WTC11 (cell line): Measurements from ENCODE around the gene C17orf58. TPM values are rescaled to one million over a fixed set of nuclear protein-coding genes. Genes with fewer than 3 reads are reported as not detected.
"Not testable (repeated sequence)": the region's sequence is repeated elsewhere in the genome, so short reads cannot be mapped to it uniquely, and the experiment has no call there.

Experiments used
- ATAC-seq: fragments of 200-7000 bp; cut with Tn5 transposase; 2 replicates; pipeline ENCODE4 v1.10.0; 2021; ENCODE audit warnings: mild to moderate bottlenecking, moderate library complexity
- Bru-seq: library from RNA; stranded (reverse); fragments of 400-500 nt; gene quantifications from one replicate; lab custom pipeline; 2021; lab: Mats Ljungman, UMichigan
- CTCF ChIA-PET: fragments of 300-600 bp; sonication (Branson Sonifier 250); formaldehyde crosslinking; loops from one replicate; lab custom pipeline; 2021; ENCODE audit warnings: antibody characterized with exemption; lab: Charles Lee
- POLR2A ChIA-PET: fragments of 350-600 bp; sonication (Branson Sonifier 250); formaldehyde crosslinking; loops from one replicate; lab custom pipeline; 2021; ENCODE audit warnings: antibody characterized with exemption; lab: Charles Lee
- DNase-seq: peaks from one replicate; pipeline ENCODE4 v3.0.0; 2021; ENCODE audit warnings: low spot score
- H3K27ac Mint-ChIP-seq: 2 replicates; pipeline ENCODE4 v1.8.0; 2021; ENCODE audit warnings: mixed read lengths
- H3K27me3 Mint-ChIP-seq: 2 replicates; pipeline ENCODE4 v1.8.0; 2021; ENCODE audit warnings: low read depth, mild to moderate bottlenecking, moderate library complexity, mixed read lengths
- H3K36me3 Mint-ChIP-seq: 2 replicates; pipeline ENCODE4 v1.8.0; 2021; ENCODE audit warnings: mixed read lengths
- H3K4me1 Mint-ChIP-seq: 2 replicates; pipeline ENCODE4 v1.8.0; 2022; ENCODE audit warnings: mixed read lengths
- H3K4me3 Mint-ChIP-seq: 2 replicates; pipeline ENCODE4 v1.8.0; 2021; ENCODE audit warnings: mild to moderate bottlenecking, moderate library complexity, mixed read lengths
- H3K9me3 Mint-ChIP-seq: 2 replicates; pipeline ENCODE4 v1.8.0; 2021; ENCODE audit warnings: mixed read lengths
- ATF1 ChIP-seq: sonication (generic); formaldehyde crosslinking; IDR thresholded peaks from 2 replicates; pipeline ENCODE4 v1.8.1; 2023; ENCODE audit warnings: mild to moderate bottlenecking, moderate library complexity, missing genetic modification reagents
- EMX1 ChIP-seq: fragments of 250-450 bp; sonication (Bioruptor Pico); IDR thresholded peaks from 2 replicates; pipeline ENCODE4 v1.8.0; 2021; ENCODE audit warnings: mild to moderate bottlenecking
- FOXJ3 ChIP-seq: sonication (generic); formaldehyde crosslinking; IDR thresholded peaks from 2 replicates; pipeline ENCODE4 v1.9.0; 2021; ENCODE audit warnings: missing genetic modification reagents, mild to moderate bottlenecking, borderline replicate concordance
- JUN ChIP-seq: sonication (generic); formaldehyde crosslinking; IDR thresholded peaks from 2 replicates; pipeline ENCODE4 v1.8.0; 2023; ENCODE audit warnings: mild to moderate bottlenecking, missing genetic modification reagents
- NFE2L1 ChIP-seq: sonication (generic); formaldehyde crosslinking; IDR thresholded peaks from 2 replicates; pipeline ENCODE4 v1.8.1; 2023; ENCODE audit warnings: missing genetic modification reagents
- SMAD3 ChIP-seq: sonication (generic); formaldehyde crosslinking; IDR thresholded peaks from 2 replicates; pipeline ENCODE4 v1.8.0; 2022; ENCODE audit warnings: missing genetic modification reagents, mild to moderate bottlenecking, borderline replicate concordance
- TCF7 ChIP-seq: sonication (generic); formaldehyde crosslinking; IDR thresholded peaks from 2 replicates; pipeline ENCODE4 v1.8.0; 2022; ENCODE audit warnings: mild to moderate bottlenecking, low read depth, missing genetic modification reagents, moderate library complexity
- ZBTB21 ChIP-seq: sonication (generic); formaldehyde crosslinking; IDR thresholded peaks from 2 replicates; pipeline ENCODE4 v1.8.1; 2023; ENCODE audit warnings: mild to moderate bottlenecking, missing genetic modification reagents, borderline replicate concordance
- ZNF671 ChIP-seq: fragments of 250-450 bp; sonication (Bioruptor Pico); IDR thresholded peaks from 2 replicates; pipeline ENCODE4 v1.8.0; 2021; ENCODE audit warnings: mild to moderate bottlenecking
- long read RNA-seq, 3 experiments: library from RNA in 1 of 3; library from capped mRNA in 1 of 3; library from polyadenylated mRNA in 1 of 3; unstranded in 2 of 3; stranded (forward) in 1 of 3; transcript quantifications; one replicate each; pipeline ENCODE4 v2.0.0, GENCODE V29; 2021
- total RNA-seq: library from RNA; stranded (reverse); gene quantifications from 3 replicates; pipeline ENCODE4 v1.2.3, GENCODE V29; 2021
- TF ChIP-seq, protein P1 (sequence below): sonication (generic); formaldehyde crosslinking; IDR thresholded peaks from 2 replicates; pipeline ENCODE4 v1.8.0; 2022; ENCODE audit warnings: mild to moderate bottlenecking, missing genetic modification reagents
- TF ChIP-seq, protein P2 (sequence below): fragments of 200-600 bp; IDR thresholded peaks from 2 replicates; pipeline ENCODE4 v1.8.0; 2022; ENCODE audit warnings: antibody characterized with exemption
- TF ChIP-seq, protein P3 (sequence below): sonication (generic); formaldehyde crosslinking; IDR thresholded peaks from 2 replicates; pipeline ENCODE4 v1.8.1; 2023; ENCODE audit warnings: mild to moderate bottlenecking, moderate library complexity, missing genetic modification reagents
- TF ChIP-seq, protein P4 (sequence below): sonication (generic); formaldehyde crosslinking; IDR thresholded peaks from 2 replicates; pipeline ENCODE4 v1.8.1; 2022; ENCODE audit warnings: missing genetic modification reagents, borderline replicate concordance
- TF ChIP-seq, protein P5 (sequence below): sonication (generic); formaldehyde crosslinking; IDR thresholded peaks from 2 replicates; pipeline ENCODE4 v1.8.0; 2023; ENCODE audit warnings: missing genetic modification reagents

The C17orf58 gene
- total RNA-seq (27.4 to 29.5 TPM (median 28.2 TPM) in 3 replicates), Bru-seq, nascent RNA (percentile 81 among the genes with signal in this experiment)
- long read RNA-seq, experiment 1, transcript C17orf58-203 (2 exons, 1,654 nt): minor isoform, 11 of 86 reads
- long read RNA-seq, experiment 1, transcript C17orf58-202 (3 exons, 1,082 nt): minor isoform, 22 of 86 reads
- long read RNA-seq, experiment 1, transcript C17orf58-204 (4 exons, 2,065 nt): major isoform, 26 of 86 reads
- long read RNA-seq, experiment 1, partial matches to known transcripts: 18 of 86 reads
- long read RNA-seq, experiment 1, other reads (novel, unspliced or antisense): 9 of 86 reads
- long read RNA-seq, experiment 2, transcript C17orf58-204 (4 exons, 2,065 nt): minor isoform, 9 of 68 reads
- long read RNA-seq, experiment 2, transcript C17orf58-203 (2 exons, 1,654 nt): minor isoform, 7 of 68 reads
- long read RNA-seq, experiment 2, transcript C17orf58-202 (3 exons, 1,082 nt): major isoform, 22 of 68 reads
- long read RNA-seq, experiment 2, partial matches to known transcripts: 22 of 68 reads
- long read RNA-seq, experiment 2, other reads (novel, unspliced or antisense): 7 of 68 reads
- long read RNA-seq, experiment 3, transcript C17orf58-202 (3 exons, 1,082 nt): major isoform, 18 of 23 reads
- long read RNA-seq, experiment 3, partial matches to known transcripts: 1 of 23 reads
- long read RNA-seq, experiment 3, other reads (novel, unspliced or antisense): 4 of 23 reads

DNA sequence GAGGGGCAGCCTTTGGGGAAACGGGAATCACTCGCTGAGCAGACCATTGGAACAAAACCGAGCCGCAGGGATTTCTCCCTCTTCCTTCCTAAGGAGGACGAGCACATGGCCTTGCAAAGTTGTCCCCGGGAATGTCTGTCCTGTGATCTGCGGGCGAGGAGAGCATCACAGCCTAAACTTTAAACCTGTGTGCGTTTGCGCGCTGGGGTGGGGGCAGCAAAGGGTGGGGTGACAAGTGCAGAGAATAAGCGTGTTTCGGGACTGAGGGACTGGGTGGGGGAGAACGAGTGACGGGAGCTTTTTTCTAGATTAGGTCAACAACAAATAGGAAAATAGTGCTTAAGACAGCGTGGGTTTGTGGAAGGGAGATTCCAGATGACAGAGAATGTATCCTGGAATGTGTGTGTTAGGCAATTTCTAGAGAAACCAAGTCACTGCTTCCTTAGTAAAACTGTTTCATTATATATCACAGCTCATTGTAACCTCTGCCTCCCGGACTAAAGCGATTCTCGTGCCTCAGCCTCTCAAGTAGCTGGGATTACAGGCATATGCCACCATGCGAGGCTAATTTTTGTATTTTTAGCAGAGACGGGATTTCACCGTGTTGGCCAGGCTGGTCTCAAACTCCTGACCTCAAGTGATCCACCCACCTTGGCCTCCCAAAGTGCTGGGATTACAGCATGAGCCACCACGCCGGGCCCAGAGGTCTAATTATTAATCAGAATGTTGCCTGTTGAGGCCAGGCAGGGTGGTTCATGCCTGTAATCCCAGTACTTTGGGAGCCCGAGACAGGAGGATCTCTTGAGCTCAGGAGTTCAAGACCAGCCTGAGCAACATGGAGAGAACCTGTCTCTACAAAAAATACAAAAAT lies at the start of gene C17orf58:
TSS of gene C17orf58 (minus strand) at position 169 of the 871 bp plus-strand sequence. CDS start 271 bp downstream, outside the sequence.
- not testable (repeated sequence) for H3K36me3 Mint-ChIP-seq, H3K9me3 Mint-ChIP-seq, H3K27ac Mint-ChIP-seq
- DNase-seq (peak; percentile 23), ATAC-seq (peak; percentile 7)
- peaks cover 27% of the 10 kb centered on the region for H3K27me3 Mint-ChIP-seq
- ChIA-PET POLR2A (interaction anchor here (0.6 to 1.1 kb wide), 2 partner anchors 15 to 31 kb away, joined by 3 read pairs; no protein-coding TSS in a partner anchor), CTCF (interaction anchor here (0.8 to 2.4 kb wide), 4 partner anchors 13 to 24 kb away, joined by 3 to 7 read pairs (median 4); no protein-coding TSS in a partner anchor)
- H3K4me3 Mint-ChIP-seq: peak within 1 kb of the TSS; percentile 80
- H3K4me1 Mint-ChIP-seq: peaks cover 24% of the 10 kb centered on the region
- TF ChIP-seq, protein P1, sequence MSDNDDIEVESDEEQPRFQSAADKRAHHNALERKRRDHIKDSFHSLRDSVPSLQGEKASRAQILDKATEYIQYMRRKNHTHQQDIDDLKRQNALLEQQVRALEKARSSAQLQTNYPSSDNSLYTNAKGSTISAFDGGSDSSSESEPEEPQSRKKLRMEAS (CRISPR knock-in tag): peak; percentile 42; the same call in 1 of the 2 replicates

DNA sequence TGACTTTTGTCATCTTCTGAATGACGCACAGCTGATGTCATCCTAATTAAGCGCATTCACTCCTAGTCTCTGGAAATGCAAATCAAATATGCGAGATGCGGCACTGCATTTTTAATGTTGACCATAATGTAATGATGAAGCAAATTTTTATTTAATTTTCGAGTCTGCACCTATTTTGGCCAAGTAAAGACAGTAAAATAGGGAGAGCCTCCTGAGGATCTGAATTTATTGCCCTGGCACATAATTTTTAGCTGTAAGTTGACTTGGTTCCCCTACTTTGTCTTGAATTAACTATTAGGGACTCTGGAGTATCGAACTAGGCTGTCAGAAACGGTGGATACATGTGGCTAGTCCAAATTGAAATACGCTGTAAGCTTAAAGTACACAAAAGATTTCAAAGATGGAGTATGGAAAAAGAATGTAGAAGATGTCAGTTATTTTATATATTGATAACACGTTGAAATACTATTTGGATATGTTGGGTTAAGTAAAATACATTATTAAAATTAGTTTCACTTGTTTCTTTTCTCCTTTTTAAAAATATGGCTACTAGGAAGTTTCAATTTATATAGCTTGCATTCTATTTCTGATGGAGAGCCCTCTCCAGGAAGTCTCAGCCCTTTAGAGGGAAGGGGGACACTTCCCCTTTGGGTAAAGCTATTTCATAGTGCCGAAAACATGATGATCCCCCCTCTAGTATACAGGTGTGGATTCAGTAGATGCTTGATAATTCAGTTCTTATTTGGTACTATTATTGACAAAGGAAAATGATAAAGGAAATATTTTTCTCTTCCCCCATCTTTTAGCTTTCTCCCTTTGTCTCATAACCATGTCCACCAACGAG lies 40.3 kb upstream of the C17orf58 start:
- ATAC-seq: no peak
- Mint-ChIP-seq H3K36me3 (peaks cover 53% of the 10 kb centered on the region), H3K27me3 (no peaks in the 10 kb centered on the region), H3K9me3 (no peaks in the 10 kb centered on the region), H3K4me3 (peak overlapping the region; percentile 97), H3K27ac (peak overlapping the region; percentile 98)
- POLR2A ChIA-PET: interaction anchor here (0.6 to 1.7 kb wide), 6 partner anchors 11 to 67 kb away, joined by 4 to 10 read pairs (median 5); no protein-coding TSS in a partner anchor
- CTCF ChIA-PET: interaction anchor here (1.0 kb wide), 1 partner anchor 77 kb away, joined by 4 read pairs; no protein-coding TSS in a partner anchor
- TF ChIP-seq ZBTB21 (no peak), ATF1 (CRISPR knock-in tag) (no peak), ZNF671 (CRISPR knock-in tag) (0 out of 2 replicates have a peak, but pooled peaks have one; percentile 4)
- TF ChIP-seq, all 79 proteins: peak for 1
- peaks cover 38% of the 10 kb centered on the region for H3K4me1 Mint-ChIP-seq
- no peak for DNase-seq

DNA sequence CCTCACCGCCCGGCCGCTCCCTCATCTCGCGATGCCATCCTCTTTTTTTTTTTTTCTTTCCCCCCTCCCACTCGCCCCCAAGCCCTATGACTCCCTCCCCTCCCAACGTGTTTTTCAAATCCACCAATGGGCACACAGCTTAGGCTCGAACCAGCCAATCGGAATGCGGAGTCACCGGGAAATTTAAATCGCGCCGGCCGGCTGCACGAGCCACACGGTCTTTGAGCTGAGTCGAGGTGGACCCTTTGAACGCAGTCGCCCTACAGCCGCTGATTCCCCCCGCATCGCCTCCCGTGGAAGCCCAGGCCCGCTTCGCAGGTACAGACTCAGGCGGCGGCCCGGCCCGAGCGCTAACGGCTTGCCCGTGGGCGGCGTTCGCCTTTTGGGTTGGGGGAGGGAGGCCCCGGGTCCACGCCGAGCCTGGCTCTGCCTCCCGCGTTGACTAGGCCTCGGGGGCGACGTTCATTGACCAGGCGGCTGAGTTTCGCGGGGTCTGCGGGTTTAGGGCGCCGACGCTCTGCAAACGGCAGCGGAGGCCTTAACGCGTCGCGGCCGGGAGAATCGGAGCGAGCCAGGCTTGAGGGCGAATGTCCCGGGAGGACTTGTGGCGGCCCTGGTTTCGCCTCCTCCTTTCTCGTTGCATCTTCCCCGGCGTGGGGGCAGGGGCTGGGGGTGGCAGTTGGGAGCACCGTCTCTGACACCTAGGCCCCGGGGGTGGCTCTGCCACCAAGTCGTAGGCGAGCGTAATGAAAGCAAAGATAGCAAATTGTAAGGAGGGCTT lies 39.4 kb upstream of the C17orf58 start, which contains the start of gene KPNA2:
TSS of gene KPNA2 (plus strand) at position 213 of the 781 bp plus-strand sequence. CDS start 1,398 bp downstream, outside the sequence.
- Mint-ChIP-seq H3K36me3 (peaks cover 45% of the 10 kb centered on the region), H3K27ac (peak within 1 kb of the TSS; percentile 98), H3K27me3 (no peaks in the 10 kb centered on the region), H3K4me1 (peaks cover 39% of the 10 kb centered on the region), H3K9me3 (no peaks in the 10 kb centered on the region), H3K4me3 (peak within 1 kb of the TSS; percentile 97)
- ATAC-seq (peak; percentile 80), DNase-seq (peak; percentile 90)
- ChIA-PET CTCF (interaction anchor here (0.8 to 1.0 kb wide), 4 partner anchors 13 to 76 kb away, joined by 3 to 5 read pairs (median 4); no protein-coding TSS in a partner anchor), POLR2A (interaction anchor here (0.6 to 1.7 kb wide), 16 partner anchors 8 to 422 kb away, joined by 3 to 11 read pairs (median 4); partner anchors contain the start of gene WIPI1)
- TF ChIP-seq NFE2L1 (CRISPR knock-in tag): 0 out of 2 replicates have a peak, but pooled peaks have one; percentile 61
- TF ChIP-seq EMX1 (CRISPR knock-in tag): no peak
- TF ChIP-seq, protein P2, sequence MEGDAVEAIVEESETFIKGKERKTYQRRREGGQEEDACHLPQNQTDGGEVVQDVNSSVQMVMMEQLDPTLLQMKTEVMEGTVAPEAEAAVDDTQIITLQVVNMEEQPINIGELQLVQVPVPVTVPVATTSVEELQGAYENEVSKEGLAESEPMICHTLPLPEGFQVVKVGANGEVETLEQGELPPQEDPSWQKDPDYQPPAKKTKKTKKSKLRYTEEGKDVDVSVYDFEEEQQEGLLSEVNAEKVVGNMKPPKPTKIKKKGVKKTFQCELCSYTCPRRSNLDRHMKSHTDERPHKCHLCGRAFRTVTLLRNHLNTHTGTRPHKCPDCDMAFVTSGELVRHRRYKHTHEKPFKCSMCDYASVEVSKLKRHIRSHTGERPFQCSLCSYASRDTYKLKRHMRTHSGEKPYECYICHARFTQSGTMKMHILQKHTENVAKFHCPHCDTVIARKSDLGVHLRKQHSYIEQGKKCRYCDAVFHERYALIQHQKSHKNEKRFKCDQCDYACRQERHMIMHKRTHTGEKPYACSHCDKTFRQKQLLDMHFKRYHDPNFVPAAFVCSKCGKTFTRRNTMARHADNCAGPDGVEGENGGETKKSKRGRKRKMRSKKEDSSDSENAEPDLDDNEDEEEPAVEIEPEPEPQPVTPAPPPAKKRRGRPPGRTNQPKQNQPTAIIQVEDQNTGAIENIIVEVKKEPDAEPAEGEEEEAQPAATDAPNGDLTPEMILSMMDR: no peak
- TF ChIP-seq FOXJ3: no peak
- TF ChIP-seq, protein P3, sequence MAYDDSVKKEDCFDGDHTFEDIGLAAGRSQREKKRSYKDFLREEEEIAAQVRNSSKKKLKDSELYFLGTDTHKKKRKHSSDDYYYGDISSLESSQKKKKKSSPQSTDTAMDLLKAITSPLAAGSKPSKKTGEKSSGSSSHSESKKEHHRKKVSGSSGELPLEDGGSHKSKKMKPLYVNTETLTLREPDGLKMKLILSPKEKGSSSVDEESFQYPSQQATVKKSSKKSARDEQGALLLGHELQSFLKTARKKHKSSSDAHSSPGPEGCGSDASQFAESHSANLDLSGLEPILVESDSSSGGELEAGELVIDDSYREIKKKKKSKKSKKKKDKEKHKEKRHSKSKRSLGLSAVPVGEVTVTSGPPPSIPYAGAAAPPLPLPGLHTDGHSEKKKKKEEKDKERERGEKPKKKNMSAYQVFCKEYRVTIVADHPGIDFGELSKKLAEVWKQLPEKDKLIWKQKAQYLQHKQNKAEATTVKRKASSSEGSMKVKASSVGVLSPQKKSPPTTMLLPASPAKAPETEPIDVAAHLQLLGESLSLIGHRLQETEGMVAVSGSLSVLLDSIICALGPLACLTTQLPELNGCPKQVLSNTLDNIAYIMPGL: peak; percentile 82
- 0 out of 2 replicates have a peak, but pooled peaks have one; percentile 73 for TF ChIP-seq SMAD3 (CRISPR knock-in tag)
- TF ChIP-seq, protein P4, sequence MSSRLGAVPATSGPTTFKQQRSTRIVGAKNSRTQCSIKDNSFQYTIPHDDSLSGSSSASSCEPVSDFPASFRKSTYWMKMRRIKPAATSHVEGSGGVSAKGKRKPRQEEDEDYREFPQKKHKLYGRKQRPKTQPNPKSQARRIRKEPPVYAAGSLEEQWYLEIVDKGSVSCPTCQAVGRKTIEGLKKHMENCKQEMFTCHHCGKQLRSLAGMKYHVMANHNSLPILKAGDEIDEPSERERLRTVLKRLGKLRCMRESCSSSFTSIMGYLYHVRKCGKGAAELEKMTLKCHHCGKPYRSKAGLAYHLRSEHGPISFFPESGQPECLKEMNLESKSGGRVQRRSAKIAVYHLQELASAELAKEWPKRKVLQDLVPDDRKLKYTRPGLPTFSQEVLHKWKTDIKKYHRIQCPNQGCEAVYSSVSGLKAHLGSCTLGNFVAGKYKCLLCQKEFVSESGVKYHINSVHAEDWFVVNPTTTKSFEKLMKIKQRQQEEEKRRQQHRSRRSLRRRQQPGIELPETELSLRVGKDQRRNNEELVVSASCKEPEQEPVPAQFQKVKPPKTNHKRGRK (CRISPR knock-in tag): no peak
- TF ChIP-seq TCF7: 0 out of 2 replicates have a peak, but pooled peaks have one; percentile 60
- TF ChIP-seq JUN: peak; percentile 86; the same call in 1 of the 2 replicates
- TF ChIP-seq, protein P5, sequence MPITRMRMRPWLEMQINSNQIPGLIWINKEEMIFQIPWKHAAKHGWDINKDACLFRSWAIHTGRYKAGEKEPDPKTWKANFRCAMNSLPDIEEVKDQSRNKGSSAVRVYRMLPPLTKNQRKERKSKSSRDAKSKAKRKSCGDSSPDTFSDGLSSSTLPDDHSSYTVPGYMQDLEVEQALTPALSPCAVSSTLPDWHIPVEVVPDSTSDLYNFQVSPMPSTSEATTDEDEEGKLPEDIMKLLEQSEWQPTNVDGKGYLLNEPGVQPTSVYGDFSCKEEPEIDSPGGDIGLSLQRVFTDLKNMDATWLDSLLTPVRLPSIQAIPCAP (CRISPR knock-in tag): 0 out of 2 replicates have a peak, but pooled peaks have one; percentile 66
